Psoas muscle (tissue), 8 donors: ENCODE data around the gene RNF175. TPM values are rescaled to one million over a fixed set of nuclear protein-coding genes. Genes with fewer than 3 reads are reported as not detected.
A peak's percentile ranks its signal among the peaks of the same experiment; 100 is the strongest.

Source experiments
- ATAC-seq, 4 donors: fragments of 200-7000 bp; cut with Tn5 transposase; one replicate each; pipeline ENCODE4 v1.9.1; 2020; ENCODE audit warnings: moderate library complexity in 3 of 4, mild to moderate bottlenecking in 2 of 4
- DNase-seq, 2 donors: peaks; one replicate each; pipeline ENCODE4 v3.0.0-alpha.2; 2020
- H3K27ac ChIP-seq: fragments of 200-600 bp; one replicate; pipeline ENCODE4 v1.8.0; 2022
- H3K27me3 ChIP-seq, 3 donors: fragments of 200-600 bp in 1 of 3; one replicate each; pipeline versions ENCODE4 v1.6.1 to v1.8.0; 2013 to 2022; ENCODE audit warnings: low read length in 2 of 3, mild to moderate bottlenecking in 2 of 3, moderate library complexity in 1 of 3; ENCODE audit not compliant: insufficient read depth in 3 of 3
- H3K36me3 ChIP-seq, 2 donors: fragments of 200-600 bp in 1 of 2; one replicate each; pipeline versions ENCODE4 v1.6.1 to v1.8.0; 2013 to 2022; ENCODE audit warnings: low read depth in 1 of 2, mild to moderate bottlenecking in 1 of 2, moderate library complexity in 1 of 2; ENCODE audit not compliant: insufficient read depth in 1 of 2
- H3K4me1 ChIP-seq: fragments of 200-600 bp; one replicate; pipeline ENCODE4 v1.8.0; 2022
- H3K4me3 ChIP-seq: fragments of 200-600 bp; one replicate; pipeline ENCODE4 v1.8.0; 2022; ENCODE audit warnings: mild to moderate bottlenecking
- H3K9me3 ChIP-seq: fragments of 200-600 bp; one replicate; pipeline ENCODE4 v1.8.0; 2022
- CTCF ChIP-seq: fragments of 200-600 bp; IDR thresholded peaks from one replicate; pipeline ENCODE4 v1.8.0; 2022; ENCODE audit warnings: antibody characterized with exemption
- WGBS, 3 donors: extraction: QIAGEN DNeasy Blood & Tissue Kit; methylation state at CpG; one replicate each; pipeline versions ENCODE4 v1.1.6 to v1.1.7; 2013; 5-methylcytosine and 5-hydroxymethylcytosine counted together
- intact Hi-C, 2 donors: fragments of 100-400 bp; cut with DNase I; formaldehyde crosslinking; loops; one replicate each; pipeline versions ENCODE4 v1.11.0 to v1.14.2; 2022
- polyA plus RNA-seq, 3 donors: library from polyadenylated mRNA; stranded (reverse); fragments of 200-250 nt; gene quantifications; one replicate each; pipeline ENCODE4 v1.2.3, GENCODE V29; 2013
- total RNA-seq, 4 donors: library from RNA; stranded (reverse); fragmentation: NEBNext Ultra II Directional in 2 of 4; extraction: Animal tissue kit (Norgen Biotek cat#: 25700) in 2 of 4; gene quantifications; one replicate each; pipeline versions ENCODE4 v1.2.1 to v1.2.4, GENCODE V29; 2021 to 2023
- donor health status: healthy with polysubstance abuse.
- donor health status: DM: no; HTN: no; CAD: no; lungs with moderate emphysema.
- donor health status: Bipolar disorder and iron deficiency.
- donor health status: healthy.
- donor health status: DM: yes; HTN: yes; CAD: no.
- donor health status: DM: no; HTN: no; CAD: no.
- donor health status: DM: no; HTN: no; CAD: no.
- donor health status: DM: yes; HTN: yes; CAD: no.

Gene RNF175
- total and polyA plus RNA-seq, 7 donors: 0.05 to 0.07 TPM; not detected in 5

- TF ChIP-seq CTCF: no peak
- Histone ChIP-seq H3K9me3 (peaks cover 7% of the 10 kb centered on the region), H3K27ac (no peak overlapping the region), H3K27me3 (peaks cover 0 to 48% (median 12%) of the 10 kb centered on the region in 3 donors), H3K4me3 (peak overlapping the region; percentile 70), H3K36me3 (no peaks in the 10 kb centered on the region), H3K4me1 (peaks cover 3% of the 10 kb centered on the region)
- DNase-seq (no peak), ATAC-seq (peak in 1 of 4 donors; percentile 80)
- WGBS, 3 donors: 8 to 12% (median 10%) methylated on average over 27 of the region's 27 CpGs
- intact Hi-C loops: no loop called here
These were observed 76.1 kb downstream of the RNF175 start for GRCh38 chr4:153683763-153684181.

GRCh38 chr4:153679486-153679885, 80.3 kb downstream of the RNF175 start:
- H3K36me3 ChIP-seq: no peaks in the 10 kb centered on the region
- H3K27me3 ChIP-seq: peaks cover 3 to 28% (median 12%) of the 10 kb centered on the region in 3 donors
- no peak for ATAC-seq
- 65 to 75% (median 67%) methylated on average over 6 of the region's 6 CpGs for WGBS, 3 donors
- no peaks in the 10 kb centered on the region for H3K4me1 ChIP-seq
- peaks cover 14% of the 10 kb centered on the region for H3K9me3 ChIP-seq
- DNase-seq: no peak
- no peak for TF ChIP-seq CTCF
- no peak overlapping the region for H3K27ac ChIP-seq
- H3K4me3 ChIP-seq: no peak overlapping the region
- intact Hi-C loops: no loop called here

GRCh38 chr4:153676984-153677383, 82.8 kb downstream of the RNF175 start:
- no peak for DNase-seq
- H3K36me3 ChIP-seq: no peaks in the 10 kb centered on the region
- intact Hi-C loops: no loop called here
- H3K4me1 ChIP-seq: no peaks in the 10 kb centered on the region
- no peak for TF ChIP-seq CTCF
- no peak overlapping the region for H3K27ac ChIP-seq
- 42 to 52% (median 43%) methylated on average over 1 of the region's 1 CpG for WGBS, 3 donors
- no peak for ATAC-seq
- H3K4me3 ChIP-seq: no peak overlapping the region
- peaks cover 14% of the 10 kb centered on the region for H3K9me3 ChIP-seq
- peaks cover 2 to 4% (median 3%) of the 10 kb centered on the region in 3 donors for H3K27me3 ChIP-seq

- H3K36me3 ChIP-seq: no peaks in the 10 kb centered on the region
- peaks cover 14% of the 10 kb centered on the region for H3K9me3 ChIP-seq
- H3K27me3 ChIP-seq: peaks cover 0 to 3% (median 0%) of the 10 kb centered on the region in 3 donors
- DNase-seq (no peak), ATAC-seq (no peak)
- intact Hi-C loops: no loop called here
- TF ChIP-seq CTCF: no peak
- H3K4me1 ChIP-seq: no peaks in the 10 kb centered on the region
- no peak overlapping the region for H3K4me3 ChIP-seq
- 87 to 96% (median 87%) methylated on average over 5 of the region's 5 CpGs for WGBS, 3 donors
- no peak overlapping the region for H3K27ac ChIP-seq
These were observed 83.3 kb downstream of the RNF175 start for GRCh38 chr4:153676486-153676885.

GRCh38 chr4:153669838-153670237, 90.0 kb downstream of the RNF175 start:
- no peak overlapping the region for H3K4me3 ChIP-seq
- 54 to 74% (median 54%) methylated on average over 3 of the region's 3 CpGs for WGBS, 3 donors
- no peaks in the 10 kb centered on the region for H3K9me3 ChIP-seq
- no peak for TF ChIP-seq CTCF
- ATAC-seq (no peak), DNase-seq (no peak)
- no peaks in the 10 kb centered on the region for H3K4me1 ChIP-seq
- intact Hi-C loops: no loop called here
- no peaks in the 10 kb centered on the region for H3K36me3 ChIP-seq
- H3K27ac ChIP-seq: no peak overlapping the region
- H3K27me3 ChIP-seq: no peaks in the 10 kb centered on the region
